Esophagus muscularis mucosa (tissue), 4 donors: Measurements from ENCODE around the gene ARPC2. TPM values are rescaled to one million over a fixed set of nuclear protein-coding genes. Genes with fewer than 3 reads are reported as not detected.
A peak's percentile ranks its signal among the peaks of the same experiment; 100 is the strongest.

ENCODE experiments used
- DNase-seq: peaks from one replicate; pipeline ENCODE4 v3.0.0-alpha.2; 2017; ENCODE audit errors: extremely low spot score
- H3K27ac ChIP-seq, 4 donors: fragments of 200-600 bp; sonication (generic); replicated peaks in 1 of 4; 1 replicate in 3 of 4; 2 replicates in 1 of 4; pipeline ENCODE4 v1.5.1; 2016 to 2019; ENCODE audit warnings: mild to moderate bottlenecking in 1 of 4
- H3K27me3 ChIP-seq, 4 donors: fragments of 200-600 bp; sonication (generic); one replicate each; pipeline versions ENCODE4 v1.5.1 to v1.6.0; 2016 to 2019
- H3K36me3 ChIP-seq, 4 donors: fragments of 200-600 bp; sonication (generic); one replicate each; pipeline ENCODE4 v1.5.1; 2016 to 2019
- H3K4me1 ChIP-seq, 4 donors: fragments of 200-600 bp; sonication (generic); one replicate each; pipeline ENCODE4 v1.5.1; 2016 to 2019
- H3K4me3 ChIP-seq, 4 donors: fragments of 200-600 bp; sonication (generic); 1 replicate in 2 of 4; 2 replicates in 2 of 4; pipeline ENCODE4 v1.5.1; 2016 to 2019; ENCODE audit warnings: mild to moderate bottlenecking in 4 of 4, moderate library complexity in 1 of 4
- H3K9me3 ChIP-seq, 4 donors: fragments of 200-600 bp; sonication (generic); 1 replicate in 3 of 4; 2 replicates in 1 of 4; pipeline ENCODE4 v1.5.1; 2016 to 2019
- EP300 ChIP-seq: sonication (generic); formaldehyde crosslinking; IDR thresholded peaks from one replicate; pipeline ENCODE4 v1.6.1; 2017; ENCODE audit warnings: antibody characterized with exemption
- POLR2A ChIP-seq: fragments of 450-650 bp; IDR thresholded peaks from one replicate; pipeline ENCODE4 v1.6.1; 2017; ENCODE audit warnings: antibody characterized with exemption, moderate library complexity, mild to moderate bottlenecking, low read depth
- POLR2AphosphoS5 ChIP-seq, 2 donors: sonication (generic); formaldehyde crosslinking; IDR thresholded peaks; one replicate each; pipeline ENCODE4 v1.6.1; 2017; ENCODE audit warnings: antibody characterized with exemption in 2 of 2
- WGBS: methylation state at CpG from one replicate; pipeline ENCODE4 v1.1.5; 2018; 5-methylcytosine and 5-hydroxymethylcytosine counted together
- intact Hi-C: fragments of 100-400 bp; cut with DNase I; formaldehyde crosslinking; loops from one replicate; pipeline ENCODE4 v1.15.1; 2023
- total RNA-seq, 4 donors: library from RNA; depleted of rRNA; stranded (reverse); fragments of >200 nt; gene quantifications; one replicate each; pipeline versions ENCODE4 v1.1.0 to v1.2.1, GENCODE V29; 2016
- TF ChIP-seq, protein P1 (sequence below), 3 experiments: fragments of 200-600 bp in 2 of 3; fragments of 450-650 bp in 1 of 3; sonication (generic) in 2 of 3; IDR thresholded peaks; one replicate each; pipeline ENCODE4 v1.5.1; 2017 to 2019; ENCODE audit warnings: antibody characterized with exemption in 3 of 3, mild to moderate bottlenecking in 2 of 3, moderate library complexity in 1 of 3

ARPC2 gene
- total RNA-seq, 4 donors from 2014 or later, result 257 to 300 (median 270) TPM

- TF ChIP-seq, protein P1, sequence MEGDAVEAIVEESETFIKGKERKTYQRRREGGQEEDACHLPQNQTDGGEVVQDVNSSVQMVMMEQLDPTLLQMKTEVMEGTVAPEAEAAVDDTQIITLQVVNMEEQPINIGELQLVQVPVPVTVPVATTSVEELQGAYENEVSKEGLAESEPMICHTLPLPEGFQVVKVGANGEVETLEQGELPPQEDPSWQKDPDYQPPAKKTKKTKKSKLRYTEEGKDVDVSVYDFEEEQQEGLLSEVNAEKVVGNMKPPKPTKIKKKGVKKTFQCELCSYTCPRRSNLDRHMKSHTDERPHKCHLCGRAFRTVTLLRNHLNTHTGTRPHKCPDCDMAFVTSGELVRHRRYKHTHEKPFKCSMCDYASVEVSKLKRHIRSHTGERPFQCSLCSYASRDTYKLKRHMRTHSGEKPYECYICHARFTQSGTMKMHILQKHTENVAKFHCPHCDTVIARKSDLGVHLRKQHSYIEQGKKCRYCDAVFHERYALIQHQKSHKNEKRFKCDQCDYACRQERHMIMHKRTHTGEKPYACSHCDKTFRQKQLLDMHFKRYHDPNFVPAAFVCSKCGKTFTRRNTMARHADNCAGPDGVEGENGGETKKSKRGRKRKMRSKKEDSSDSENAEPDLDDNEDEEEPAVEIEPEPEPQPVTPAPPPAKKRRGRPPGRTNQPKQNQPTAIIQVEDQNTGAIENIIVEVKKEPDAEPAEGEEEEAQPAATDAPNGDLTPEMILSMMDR (IDR thresholded peaks at IDR 0.05), result no peak
- no peak for TF ChIP-seq EP300
- TF ChIP-seq POLR2AphosphoS5 (IDR thresholded peaks at IDR 0.05), result no peak
- TF ChIP-seq POLR2A, result no peak
- Histone ChIP-seq H3K4me3 (peak overlapping the region in 1 of 4 donors; percentile 14), H3K27me3 (no peaks in the 10 kb centered on the region), H3K36me3 (peaks cover 24 to 48% (median 42%) of the 10 kb centered on the region in 4 donors), H3K27ac (peak overlapping the region; percentile 70 to 89 (median 82)), H3K4me1 (peaks cover 62 to 75% (median 69%) of the 10 kb centered on the region in 4 donors), H3K9me3 (no peaks in the 10 kb centered on the region)
- WGBS, result 59% methylated on average over 8 of the region's 8 CpGs
- no peak for DNase-seq
- intact Hi-C loops, result loop anchor here (5.0 kb wide), 1 partner anchor 44 kb away; the partner anchor contains the start of gene ARPC2
Measured at GRCh38 chr2:218261423-218262236, 44.6 kb downstream of the ARPC2 start.

GRCh38 chr2:218262237-218262600 is 45.2 kb downstream of the ARPC2 start:
- Histone ChIP-seq H3K27me3 (no peaks in the 10 kb centered on the region), H3K9me3 (no peaks in the 10 kb centered on the region), H3K36me3 (peaks cover 24 to 48% (median 46%) of the 10 kb centered on the region in 4 donors), H3K4me3 (no peak overlapping the region), H3K27ac (peak overlapping the region; percentile 22 to 89 (median 76)), H3K4me1 (peaks cover 60 to 75% (median 65%) of the 10 kb centered on the region in 4 donors)
- TF ChIP-seq EP300, result no peak
- TF ChIP-seq, protein P1 (IDR thresholded peaks at IDR 0.05), result no peak
- no peak for TF ChIP-seq POLR2AphosphoS5 (IDR thresholded peaks at IDR 0.05)
- no peak for TF ChIP-seq POLR2A
- whole genome bisulfite sequencing, result 74% methylated on average over 6 of the region's 6 CpGs
- no peak for DNase-seq
- intact Hi-C loops, result loop anchor here (5.0 kb wide), 1 partner anchor 45 kb away; the partner anchor contains the start of gene ARPC2

DNA sequence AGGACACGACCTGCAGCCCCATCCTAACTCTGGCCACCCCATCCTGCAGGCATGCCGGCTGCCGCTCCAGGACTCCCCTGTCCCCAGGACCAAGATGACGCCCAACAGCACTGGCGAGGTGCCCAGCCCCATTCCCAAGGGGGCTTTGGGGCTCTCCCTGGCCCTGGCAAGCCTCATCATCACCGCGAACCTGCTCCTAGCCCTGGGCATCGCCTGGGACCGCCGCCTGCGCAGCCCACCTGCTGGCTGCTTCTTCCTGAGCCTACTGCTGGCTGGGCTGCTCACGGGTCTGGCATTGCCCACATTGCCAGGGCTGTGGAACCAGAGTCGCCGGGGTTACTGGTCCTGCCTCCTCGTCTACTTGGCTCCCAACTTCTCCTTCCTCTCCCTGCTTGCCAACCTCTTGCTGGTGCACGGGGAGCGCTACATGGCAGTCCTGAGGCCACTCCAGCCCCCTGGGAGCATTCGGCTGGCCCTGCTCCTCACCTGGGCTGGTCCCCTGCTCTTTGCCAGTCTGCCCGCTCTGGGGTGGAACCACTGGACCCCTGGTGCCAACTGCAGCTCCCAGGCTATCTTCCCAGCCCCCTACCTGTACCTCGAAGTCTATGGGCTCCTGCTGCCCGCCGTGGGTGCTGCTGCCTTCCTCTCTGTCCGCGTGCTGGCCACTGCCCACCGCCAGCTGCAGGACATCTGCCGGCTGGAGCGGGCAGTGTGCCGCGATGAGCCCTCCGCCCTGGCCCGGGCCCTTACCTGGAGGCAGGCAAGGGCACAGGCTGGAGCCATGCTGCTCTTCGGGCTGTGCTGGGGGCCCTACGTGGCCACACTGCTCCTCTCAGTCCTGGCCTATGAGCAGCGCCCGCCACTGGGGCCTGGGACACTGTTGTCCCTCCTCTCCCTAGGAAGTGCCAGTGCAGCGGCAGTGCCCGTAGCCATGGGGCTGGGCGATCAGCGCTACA is 45.9 kb downstream of the ARPC2 start:
- peaks cover 56 to 73% (median 64%) of the 10 kb centered on the region in 4 donors for H3K4me1 ChIP-seq
- intact Hi-C loops, result loop anchor here (5.0 kb wide), 1 partner anchor 46 kb away; the partner anchor contains the start of gene ARPC2
- TF ChIP-seq EP300 (no peak), POLR2A (no peak), POLR2AphosphoS5 (IDR thresholded peaks at IDR 0.05) (no peak)
- TF ChIP-seq, protein P1 (IDR thresholded peaks at IDR 0.05), result no peak
- no peak overlapping the region for H3K4me3 ChIP-seq
- no peaks in the 10 kb centered on the region for H3K9me3 ChIP-seq
- H3K36me3 ChIP-seq, result peaks cover 24 to 55% (median 52%) of the 10 kb centered on the region in 4 donors
- H3K27me3 ChIP-seq, result no peaks in the 10 kb centered on the region
- peak overlapping the region in 1 of 4 donors; percentile 22 for H3K27ac ChIP-seq
- no peak for DNase-seq
- 87% methylated on average over 17 of the region's 39 CpGs for WGBS

GRCh38 chr2:218263817-218264641 is 47.0 kb downstream of the ARPC2 start:
- no peak for DNase-seq
- Histone ChIP-seq H3K27ac (no peak overlapping the region), H3K27me3 (no peaks in the 10 kb centered on the region), H3K36me3 (peaks cover 24 to 61% (median 54%) of the 10 kb centered on the region in 4 donors), H3K4me3 (no peak overlapping the region), H3K4me1 (peaks cover 56 to 73% (median 65%) of the 10 kb centered on the region in 4 donors), H3K9me3 (no peaks in the 10 kb centered on the region)
- TF ChIP-seq EP300 (no peak), POLR2AphosphoS5 (IDR thresholded peaks at IDR 0.05) (no peak), POLR2A (no peak)
- intact Hi-C loops, result loop anchor here (5.0 kb wide), 1 partner anchor 47 kb away; the partner anchor contains the start of gene ARPC2
- 82% methylated on average over 17 of the region's 17 CpGs for WGBS
